GM12878 (cell line): ENCODE data around the gene PGLYRP3.

Source experiments
- CHD2 ChIP-seq: IDR thresholded peaks from 2 replicates; pipeline ENCODE4 v1.6.1; 2011; ENCODE audit warnings: low read depth, low read length, improper control_type of control experiment, borderline replicate concordance
- GATAD2B ChIP-seq: fragments of 450-650 bp; conservative IDR thresholded peaks from 2 replicates; pipeline ENCODE4 v1.6.1; 2017; ENCODE audit warnings: low read depth, mild to moderate bottlenecking, moderate library complexity
- TF ChIP-seq, protein P1 (sequence below): IDR thresholded peaks from 2 replicates; pipeline ENCODE4 v1.6.1; 2011; ENCODE audit warnings: low read depth, mild to moderate bottlenecking, low read length, moderate library complexity, borderline replicate concordance; ENCODE audit errors: extremely low read depth
- TF ChIP-seq, protein P2 (sequence below), 3 experiments: IDR thresholded peaks in 2 of 3; conservative IDR thresholded peaks in 1 of 3; 2 replicates each; pipeline ENCODE4 v1.5.1; 2011; ENCODE audit warnings: low read depth in 3 of 3, low read length in 3 of 3, mild to moderate bottlenecking in 3 of 3, control low read depth in 2 of 3, moderate library complexity in 2 of 3, inconsistent platforms in 1 of 3, mixed read lengths in 1 of 3; ENCODE audit not compliant: control insufficient read depth in 2 of 3, insufficient read depth in 1 of 3; ENCODE audit errors: extremely low read depth in 1 of 3
- TF ChIP-seq, protein P3 (sequence below): fragments of 150-350 bp; IDR thresholded peaks from 2 replicates; pipeline ENCODE4 v1.6.1; 2016; ENCODE audit warnings: low read depth, low read length

DNA sequence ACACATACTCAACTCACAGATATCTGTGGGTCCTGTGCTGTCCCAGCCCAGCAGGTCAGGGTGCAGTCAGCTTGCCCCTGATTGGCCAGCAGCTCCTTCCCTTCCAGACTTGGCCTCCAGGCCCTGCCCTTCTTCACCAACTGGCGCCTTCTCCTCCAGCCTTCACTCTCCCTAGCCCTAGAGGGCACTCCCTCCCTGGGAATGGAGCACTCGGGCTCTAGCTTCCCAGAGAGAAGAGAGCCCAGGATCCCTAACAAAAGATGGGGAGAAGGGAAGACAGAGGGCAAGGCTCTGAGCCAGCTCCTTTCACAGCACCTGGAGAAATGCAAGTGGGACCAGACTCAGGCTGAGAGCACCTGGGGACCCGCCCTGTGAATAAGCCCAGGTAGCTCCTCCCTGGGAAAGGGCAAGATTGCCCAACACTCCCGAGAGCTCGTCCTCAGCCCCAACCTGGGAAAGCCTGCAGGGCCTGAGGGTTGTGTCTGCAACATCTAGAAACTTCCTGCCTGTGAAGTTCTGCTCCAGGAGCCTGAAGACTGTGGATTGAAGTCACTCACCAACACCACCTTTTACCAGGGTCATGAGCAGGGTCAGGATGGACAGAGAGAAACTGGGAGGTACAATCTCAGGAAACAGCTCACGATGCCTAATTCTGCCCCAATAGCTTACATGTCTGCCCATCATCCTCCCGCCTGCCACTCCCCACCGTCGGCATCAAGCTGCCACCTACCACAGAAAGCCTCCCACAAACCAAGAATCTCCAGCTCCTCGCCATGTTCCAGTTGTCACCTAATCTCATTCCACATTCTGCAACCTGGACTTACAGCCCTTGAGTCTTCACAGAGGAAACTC lies 36.0 kb upstream of the PGLYRP3 start, which contains the start of gene PGLYRP4:
- TF ChIP-seq GATAD2B, result no peak
- TF ChIP-seq, protein P1, sequence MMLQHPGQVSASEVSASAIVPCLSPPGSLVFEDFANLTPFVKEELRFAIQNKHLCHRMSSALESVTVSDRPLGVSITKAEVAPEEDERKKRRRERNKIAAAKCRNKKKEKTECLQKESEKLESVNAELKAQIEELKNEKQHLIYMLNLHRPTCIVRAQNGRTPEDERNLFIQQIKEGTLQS, result no peak
- TF ChIP-seq CHD2, result no peak
- TF ChIP-seq, protein P2, sequence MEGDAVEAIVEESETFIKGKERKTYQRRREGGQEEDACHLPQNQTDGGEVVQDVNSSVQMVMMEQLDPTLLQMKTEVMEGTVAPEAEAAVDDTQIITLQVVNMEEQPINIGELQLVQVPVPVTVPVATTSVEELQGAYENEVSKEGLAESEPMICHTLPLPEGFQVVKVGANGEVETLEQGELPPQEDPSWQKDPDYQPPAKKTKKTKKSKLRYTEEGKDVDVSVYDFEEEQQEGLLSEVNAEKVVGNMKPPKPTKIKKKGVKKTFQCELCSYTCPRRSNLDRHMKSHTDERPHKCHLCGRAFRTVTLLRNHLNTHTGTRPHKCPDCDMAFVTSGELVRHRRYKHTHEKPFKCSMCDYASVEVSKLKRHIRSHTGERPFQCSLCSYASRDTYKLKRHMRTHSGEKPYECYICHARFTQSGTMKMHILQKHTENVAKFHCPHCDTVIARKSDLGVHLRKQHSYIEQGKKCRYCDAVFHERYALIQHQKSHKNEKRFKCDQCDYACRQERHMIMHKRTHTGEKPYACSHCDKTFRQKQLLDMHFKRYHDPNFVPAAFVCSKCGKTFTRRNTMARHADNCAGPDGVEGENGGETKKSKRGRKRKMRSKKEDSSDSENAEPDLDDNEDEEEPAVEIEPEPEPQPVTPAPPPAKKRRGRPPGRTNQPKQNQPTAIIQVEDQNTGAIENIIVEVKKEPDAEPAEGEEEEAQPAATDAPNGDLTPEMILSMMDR (IDR thresholded peaks at IDR 0.05 in 2 of 3, conservative IDR thresholded peaks at IDR 0.05 in 1 of 3; ENCODE audit: control insufficient read depth in 2 of 3, extremely low read depth in 1 of 3, insufficient read depth in 1 of 3, low read depth in 3 of 3, low read length in 3 of 3), result no peak
- TF ChIP-seq, protein P3, sequence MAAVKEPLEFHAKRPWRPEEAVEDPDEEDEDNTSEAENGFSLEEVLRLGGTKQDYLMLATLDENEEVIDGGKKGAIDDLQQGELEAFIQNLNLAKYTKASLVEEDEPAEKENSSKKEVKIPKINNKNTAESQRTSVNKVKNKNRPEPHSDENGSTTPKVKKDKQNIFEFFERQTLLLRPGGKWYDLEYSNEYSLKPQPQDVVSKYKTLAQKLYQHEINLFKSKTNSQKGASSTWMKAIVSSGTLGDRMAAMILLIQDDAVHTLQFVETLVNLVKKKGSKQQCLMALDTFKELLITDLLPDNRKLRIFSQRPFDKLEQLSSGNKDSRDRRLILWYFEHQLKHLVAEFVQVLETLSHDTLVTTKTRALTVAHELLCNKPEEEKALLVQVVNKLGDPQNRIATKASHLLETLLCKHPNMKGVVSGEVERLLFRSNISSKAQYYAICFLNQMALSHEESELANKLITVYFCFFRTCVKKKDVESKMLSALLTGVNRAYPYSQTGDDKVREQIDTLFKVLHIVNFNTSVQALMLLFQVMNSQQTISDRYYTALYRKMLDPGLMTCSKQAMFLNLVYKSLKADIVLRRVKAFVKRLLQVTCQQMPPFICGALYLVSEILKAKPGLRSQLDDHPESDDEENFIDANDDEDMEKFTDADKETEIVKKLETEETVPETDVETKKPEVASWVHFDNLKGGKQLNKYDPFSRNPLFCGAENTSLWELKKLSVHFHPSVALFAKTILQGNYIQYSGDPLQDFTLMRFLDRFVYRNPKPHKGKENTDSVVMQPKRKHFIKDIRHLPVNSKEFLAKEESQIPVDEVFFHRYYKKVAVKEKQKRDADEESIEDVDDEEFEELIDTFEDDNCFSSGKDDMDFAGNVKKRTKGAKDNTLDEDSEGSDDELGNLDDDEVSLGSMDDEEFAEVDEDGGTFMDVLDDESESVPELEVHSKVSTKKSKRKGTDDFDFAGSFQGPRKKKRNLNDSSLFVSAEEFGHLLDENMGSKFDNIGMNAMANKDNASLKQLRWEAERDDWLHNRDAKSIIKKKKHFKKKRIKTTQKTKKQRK, result no peak
